Measurements from ENCODE around the gene RTN4IP1.

RTN4IP1 gene

DNA sequence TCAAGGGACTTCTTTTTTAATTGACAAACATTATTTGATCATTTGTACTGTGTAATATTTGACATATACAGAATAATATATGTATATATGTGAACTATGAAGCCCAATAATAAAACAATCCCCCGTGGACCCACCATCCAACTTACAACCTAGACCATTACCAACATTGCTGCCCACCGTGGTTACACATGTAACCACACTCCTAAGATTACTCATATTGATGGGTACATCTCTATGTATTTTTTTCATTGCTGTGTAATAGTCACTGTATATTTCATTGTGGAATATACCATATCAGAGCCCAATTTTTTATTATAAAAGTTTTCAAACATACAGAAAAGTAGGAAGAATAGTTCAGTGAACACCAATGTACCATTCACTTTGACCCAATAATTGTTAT is 94.3 kb downstream of the RTN4IP1 start:
- TF ChIP-seq, protein P1, sequence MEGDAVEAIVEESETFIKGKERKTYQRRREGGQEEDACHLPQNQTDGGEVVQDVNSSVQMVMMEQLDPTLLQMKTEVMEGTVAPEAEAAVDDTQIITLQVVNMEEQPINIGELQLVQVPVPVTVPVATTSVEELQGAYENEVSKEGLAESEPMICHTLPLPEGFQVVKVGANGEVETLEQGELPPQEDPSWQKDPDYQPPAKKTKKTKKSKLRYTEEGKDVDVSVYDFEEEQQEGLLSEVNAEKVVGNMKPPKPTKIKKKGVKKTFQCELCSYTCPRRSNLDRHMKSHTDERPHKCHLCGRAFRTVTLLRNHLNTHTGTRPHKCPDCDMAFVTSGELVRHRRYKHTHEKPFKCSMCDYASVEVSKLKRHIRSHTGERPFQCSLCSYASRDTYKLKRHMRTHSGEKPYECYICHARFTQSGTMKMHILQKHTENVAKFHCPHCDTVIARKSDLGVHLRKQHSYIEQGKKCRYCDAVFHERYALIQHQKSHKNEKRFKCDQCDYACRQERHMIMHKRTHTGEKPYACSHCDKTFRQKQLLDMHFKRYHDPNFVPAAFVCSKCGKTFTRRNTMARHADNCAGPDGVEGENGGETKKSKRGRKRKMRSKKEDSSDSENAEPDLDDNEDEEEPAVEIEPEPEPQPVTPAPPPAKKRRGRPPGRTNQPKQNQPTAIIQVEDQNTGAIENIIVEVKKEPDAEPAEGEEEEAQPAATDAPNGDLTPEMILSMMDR (IDR thresholded peaks at IDR 0.05; ENCODE audit: low read depth, low read length) = no peak
- Histone ChIP-seq H3K27me3 (ENCODE audit: insufficient read depth, low read depth, severe bottlenecking) (no peaks in the 10 kb centered on the region), H3K4me3 (ENCODE audit: low read depth, low read length) (no peak overlapping the region), H3K27ac (no peak overlapping the region), H3K36me3 (no peaks in the 10 kb centered on the region), H3K9me3 (ENCODE audit: severe bottlenecking) (no peaks in the 10 kb centered on the region)
- no peak for DNase-seq

DNA sequence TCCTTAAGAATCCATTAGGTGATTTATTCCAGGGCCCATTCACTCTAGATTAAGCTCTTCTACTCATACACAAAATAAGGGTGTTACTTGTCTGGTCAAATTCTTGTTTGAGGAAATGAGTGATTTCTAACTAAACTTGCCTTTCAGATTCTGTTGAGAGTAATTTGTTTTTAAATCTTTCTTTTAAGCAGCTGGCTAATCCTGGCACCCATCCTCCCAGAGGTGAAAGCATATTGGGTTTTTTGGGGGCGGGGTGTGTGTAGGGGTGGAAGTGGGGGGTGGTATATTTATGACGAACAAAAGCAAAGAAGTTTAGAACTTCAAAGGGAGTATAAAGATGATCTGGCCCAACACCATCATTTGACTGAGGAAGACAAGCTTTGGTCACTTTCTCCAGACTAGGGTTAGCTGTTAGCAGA is 94.7 kb downstream of the RTN4IP1 start:
- Histone ChIP-seq H3K36me3 (no peaks in the 10 kb centered on the region), H3K4me3 (ENCODE audit: low read depth, low read length) (no peak overlapping the region), H3K27ac (no peak overlapping the region), H3K27me3 (ENCODE audit: insufficient read depth, low read depth, severe bottlenecking) (no peaks in the 10 kb centered on the region), H3K9me3 (ENCODE audit: severe bottlenecking) (no peaks in the 10 kb centered on the region)
- DNase-seq = no peak
- TF ChIP-seq, protein P1 (IDR thresholded peaks at IDR 0.05; ENCODE audit: low read depth, low read length) = no peak

DNA sequence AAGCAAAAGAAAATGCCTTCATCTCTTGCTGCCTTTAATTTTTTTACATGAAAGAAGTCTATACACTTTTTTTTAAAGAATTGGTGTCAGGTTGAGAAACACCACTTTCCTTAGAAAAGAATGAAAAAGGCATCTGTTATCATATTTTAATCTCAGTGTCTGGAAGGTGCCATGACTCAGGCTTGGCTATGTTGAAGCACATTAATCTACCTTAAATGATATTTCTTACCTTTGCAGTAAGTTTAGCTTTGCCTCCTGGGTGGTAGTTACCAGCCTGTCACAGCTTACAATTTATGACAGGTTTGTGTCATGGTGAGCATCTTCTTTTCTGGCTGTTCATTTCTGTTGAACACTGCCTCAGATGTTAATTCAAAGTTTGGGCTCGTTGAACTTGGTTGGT is 95.3 kb downstream of the RTN4IP1 start:
- no peaks in the 10 kb centered on the region for H3K9me3 ChIP-seq (ENCODE audit: severe bottlenecking)
- H3K4me3 ChIP-seq (ENCODE audit: low read depth, low read length) = no peak overlapping the region
- DNase-seq = no peak
- H3K27me3 ChIP-seq (ENCODE audit: insufficient read depth, low read depth, severe bottlenecking) = no peaks in the 10 kb centered on the region
- H3K36me3 ChIP-seq = no peaks in the 10 kb centered on the region
- TF ChIP-seq, protein P1 (IDR thresholded peaks at IDR 0.05; ENCODE audit: low read depth, low read length) = no peak
- no peak overlapping the region for H3K27ac ChIP-seq

DNA sequence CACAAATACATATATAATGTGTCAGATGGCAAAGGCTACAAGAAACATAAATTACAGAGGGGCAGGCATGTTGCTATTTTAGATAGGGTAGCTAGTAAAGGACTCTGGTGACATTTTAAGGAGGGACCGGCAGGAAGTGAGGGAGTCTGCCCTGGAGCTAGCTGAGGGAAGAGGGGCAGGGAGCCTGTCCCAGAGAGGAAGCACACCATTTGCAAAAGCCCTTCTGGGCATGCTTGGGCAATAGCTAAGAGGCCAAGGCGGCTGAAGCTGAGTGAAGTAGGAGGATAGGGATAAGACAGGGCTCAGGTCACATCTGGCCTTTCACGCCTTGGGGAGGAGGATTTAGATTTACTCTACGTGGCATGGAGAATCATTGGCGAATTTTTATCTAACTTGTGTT is 96.2 kb downstream of the RTN4IP1 start:
- no peaks in the 10 kb centered on the region for H3K36me3 ChIP-seq
- H3K27me3 ChIP-seq (ENCODE audit: insufficient read depth, low read depth, severe bottlenecking) = no peaks in the 10 kb centered on the region
- H3K4me3 ChIP-seq (ENCODE audit: low read depth, low read length) = no peak overlapping the region
- no peaks in the 10 kb centered on the region for H3K9me3 ChIP-seq (ENCODE audit: severe bottlenecking)
- H3K27ac ChIP-seq = no peak overlapping the region
- TF ChIP-seq, protein P1 (IDR thresholded peaks at IDR 0.05; ENCODE audit: low read depth, low read length) = no peak
- no peak for DNase-seq

DNA sequence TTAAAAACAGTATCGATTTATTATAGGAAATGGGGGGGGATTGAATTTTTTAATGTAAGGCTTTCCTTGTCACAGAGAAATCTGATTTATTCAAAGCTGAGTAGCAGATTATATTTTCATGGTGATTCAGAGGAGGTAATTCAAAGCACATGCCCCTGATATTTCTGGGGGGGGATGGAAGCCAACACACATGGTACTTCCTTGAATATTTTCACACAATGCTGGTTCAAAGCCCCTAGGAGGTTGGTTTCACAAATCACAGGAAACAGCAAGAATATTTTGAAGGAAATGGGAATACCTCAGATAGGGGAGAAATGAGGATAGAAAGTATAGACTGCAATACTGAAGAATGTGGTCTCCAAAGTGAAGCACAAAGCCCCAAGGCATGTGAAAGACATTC is 98.8 kb downstream of the RTN4IP1 start:
- no peaks in the 10 kb centered on the region for H3K9me3 ChIP-seq (ENCODE audit: severe bottlenecking)
- H3K27ac ChIP-seq = no peak overlapping the region
- no peaks in the 10 kb centered on the region for H3K36me3 ChIP-seq
- TF ChIP-seq, protein P1 (IDR thresholded peaks at IDR 0.05; ENCODE audit: low read depth, low read length) = no peak
- H3K4me3 ChIP-seq (ENCODE audit: low read depth, low read length) = no peak overlapping the region
- no peaks in the 10 kb centered on the region for H3K27me3 ChIP-seq (ENCODE audit: insufficient read depth, low read depth, severe bottlenecking)
- DNase-seq = no peak

DNA sequence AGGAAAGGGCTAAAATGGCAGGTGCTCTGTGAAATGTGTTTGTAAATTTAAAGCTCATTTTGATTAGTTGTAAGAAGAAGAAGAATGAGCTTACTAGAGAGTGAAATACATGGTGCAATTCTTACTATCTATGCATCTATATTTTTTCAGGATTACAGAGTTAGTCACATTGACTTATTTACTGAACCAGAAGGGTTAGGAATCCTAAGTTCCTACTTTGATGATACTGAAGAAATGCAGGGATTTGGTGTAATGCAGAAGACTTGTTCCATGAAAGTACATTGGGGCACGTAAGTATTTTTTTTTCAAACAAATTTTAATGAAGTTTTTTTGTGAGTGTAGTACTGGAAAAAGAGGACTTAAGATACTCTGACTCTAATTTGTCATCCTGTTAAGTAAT is 99.3 kb downstream of the RTN4IP1 start:
- no peaks in the 10 kb centered on the region for H3K9me3 ChIP-seq (ENCODE audit: severe bottlenecking)
- no peaks in the 10 kb centered on the region for H3K27me3 ChIP-seq (ENCODE audit: insufficient read depth, low read depth, severe bottlenecking)
- no peak overlapping the region for H3K27ac ChIP-seq
- H3K4me3 ChIP-seq (ENCODE audit: low read depth, low read length) = no peak overlapping the region
- no peaks in the 10 kb centered on the region for H3K36me3 ChIP-seq
- DNase-seq = no peak
- TF ChIP-seq, protein P1 (IDR thresholded peaks at IDR 0.05; ENCODE audit: low read depth, low read length) = no peak
